ENCODE results near the gene SOCS3. TPM values are rescaled to one million over a fixed set of nuclear protein-coding genes. Genes with fewer than 3 reads are reported as not detected.

The SOCS3 gene
- total RNA-seq, 6 donors from 2014 or later, result 67.1 to 173 (median 114) TPM

- no peak for DNase-seq
- Histone ChIP-seq H3K4me1 (peaks cover 97 to 100% (median 99%) of the 10 kb centered on the region in 4 donors), H3K36me3 (peaks cover 0 to 9% (median 0%) of the 10 kb centered on the region in 4 donors), H3K27ac (peak overlapping the region; percentile 97 to 99 (median 98)), H3K4me3 (peak overlapping the region in 1 of 4 donors; percentile 7), H3K9me3 (no peaks in the 10 kb centered on the region), H3K27me3 (no peaks in the 10 kb centered on the region)
- ATAC-seq (ENCODE audit: low FRiP score in 2 of 2), result no peak
- 56 to 69% methylated on average over 23 of the region's 23 CpGs for WGBS, 2 donors
- TF ChIP-seq EP300 (IDR thresholded peaks at IDR 0.05), result no peak
- no peak for TF ChIP-seq POLR2AphosphoS5 (IDR thresholded peaks at IDR 0.05)
- TF ChIP-seq, protein P1, sequence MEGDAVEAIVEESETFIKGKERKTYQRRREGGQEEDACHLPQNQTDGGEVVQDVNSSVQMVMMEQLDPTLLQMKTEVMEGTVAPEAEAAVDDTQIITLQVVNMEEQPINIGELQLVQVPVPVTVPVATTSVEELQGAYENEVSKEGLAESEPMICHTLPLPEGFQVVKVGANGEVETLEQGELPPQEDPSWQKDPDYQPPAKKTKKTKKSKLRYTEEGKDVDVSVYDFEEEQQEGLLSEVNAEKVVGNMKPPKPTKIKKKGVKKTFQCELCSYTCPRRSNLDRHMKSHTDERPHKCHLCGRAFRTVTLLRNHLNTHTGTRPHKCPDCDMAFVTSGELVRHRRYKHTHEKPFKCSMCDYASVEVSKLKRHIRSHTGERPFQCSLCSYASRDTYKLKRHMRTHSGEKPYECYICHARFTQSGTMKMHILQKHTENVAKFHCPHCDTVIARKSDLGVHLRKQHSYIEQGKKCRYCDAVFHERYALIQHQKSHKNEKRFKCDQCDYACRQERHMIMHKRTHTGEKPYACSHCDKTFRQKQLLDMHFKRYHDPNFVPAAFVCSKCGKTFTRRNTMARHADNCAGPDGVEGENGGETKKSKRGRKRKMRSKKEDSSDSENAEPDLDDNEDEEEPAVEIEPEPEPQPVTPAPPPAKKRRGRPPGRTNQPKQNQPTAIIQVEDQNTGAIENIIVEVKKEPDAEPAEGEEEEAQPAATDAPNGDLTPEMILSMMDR (IDR thresholded peaks at IDR 0.05), result no peak
- TF ChIP-seq POLR2A (IDR thresholded peaks at IDR 0.05), result no peak
These were observed 24.8 kb upstream of the SOCS3 start for GRCh38 chr17:78384479-78385175.

- 14 to 22% methylated on average over 15 of the region's 15 CpGs for WGBS, 2 donors
- peak; percentile 79 to 84 for ATAC-seq (ENCODE audit: low FRiP score in 2 of 2)
- TF ChIP-seq POLR2A (IDR thresholded peaks at IDR 0.05) (peak in 1 of 4 donors; percentile 56), EP300 (IDR thresholded peaks at IDR 0.05) (peak; percentile 90 to 98 (median 98)), POLR2AphosphoS5 (IDR thresholded peaks at IDR 0.05) (peak; percentile 95 to 99)
- TF ChIP-seq, protein P1 (IDR thresholded peaks at IDR 0.05), result no peak
- Histone ChIP-seq H3K36me3 (peaks cover 0 to 9% (median 0%) of the 10 kb centered on the region in 4 donors), H3K4me3 (peak overlapping the region in 1 of 4 donors; percentile 7), H3K9me3 (no peaks in the 10 kb centered on the region), H3K4me1 (peaks cover 94 to 100% (median 97%) of the 10 kb centered on the region in 4 donors), H3K27me3 (no peaks in the 10 kb centered on the region), H3K27ac (peak overlapping the region; percentile 97 to 99 (median 98))
- peak in 1 of 2 donors; percentile 97 for DNase-seq
These were observed 24.0 kb upstream of the SOCS3 start for GRCh38 chr17:78383725-78384471.

DNA sequence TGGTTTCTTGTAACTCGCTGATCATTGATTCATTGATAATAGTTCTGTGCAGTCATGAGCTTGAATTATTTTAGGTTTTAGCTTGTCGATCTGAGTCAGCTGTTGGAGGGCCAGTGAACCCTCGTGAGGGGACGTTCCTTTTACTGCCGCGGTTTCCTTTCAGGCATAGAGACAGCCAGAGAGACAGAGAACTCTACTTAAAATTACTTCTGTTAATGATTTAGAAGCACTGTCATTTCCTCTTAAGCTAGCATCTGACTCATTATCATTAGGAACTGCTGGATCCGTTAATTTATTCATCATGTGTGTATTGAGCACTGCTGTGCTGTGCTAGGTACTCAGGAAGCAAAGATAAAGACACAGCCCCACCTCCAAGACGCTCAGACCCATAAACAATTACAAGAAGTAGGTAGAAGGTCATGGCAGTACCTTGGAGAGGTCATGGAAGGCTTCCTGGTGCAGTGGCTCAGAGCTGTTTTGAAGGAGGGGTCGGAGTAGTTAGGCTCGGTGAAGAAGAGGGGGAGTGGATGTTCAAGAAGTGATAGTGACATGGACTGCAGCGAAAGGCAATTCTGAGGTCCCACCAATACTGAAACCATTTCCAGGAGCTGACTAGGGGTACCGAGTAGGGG, 21.8 kb upstream of the SOCS3 start:
- Histone ChIP-seq H3K27ac (peak overlapping the region; percentile 97 to 99 (median 98)), H3K4me1 (peaks cover 87 to 93% (median 87%) of the 10 kb centered on the region in 4 donors), H3K36me3 (peaks cover 0 to 9% (median 0%) of the 10 kb centered on the region in 4 donors), H3K9me3 (no peaks in the 10 kb centered on the region), H3K4me3 (peak overlapping the region in 3 of 4 donors; percentile 5 to 15 (median 12)), H3K27me3 (no peaks in the 10 kb centered on the region)
- ATAC-seq (ENCODE audit: low FRiP score in 2 of 2), result no peak
- TF ChIP-seq, protein P1 (IDR thresholded peaks at IDR 0.05), result no peak
- TF ChIP-seq POLR2A (IDR thresholded peaks at IDR 0.05), result peak in 1 of 4 donors; percentile 14
- peak; percentile 58 to 73 for TF ChIP-seq POLR2AphosphoS5 (IDR thresholded peaks at IDR 0.05)
- peak in 3 of 4 donors; percentile 36 to 76 (median 50) for TF ChIP-seq EP300 (IDR thresholded peaks at IDR 0.05)
- WGBS, 2 donors, result 29 to 33% methylated on average over 12 of the region's 12 CpGs
- DNase-seq, result no peak

DNA sequence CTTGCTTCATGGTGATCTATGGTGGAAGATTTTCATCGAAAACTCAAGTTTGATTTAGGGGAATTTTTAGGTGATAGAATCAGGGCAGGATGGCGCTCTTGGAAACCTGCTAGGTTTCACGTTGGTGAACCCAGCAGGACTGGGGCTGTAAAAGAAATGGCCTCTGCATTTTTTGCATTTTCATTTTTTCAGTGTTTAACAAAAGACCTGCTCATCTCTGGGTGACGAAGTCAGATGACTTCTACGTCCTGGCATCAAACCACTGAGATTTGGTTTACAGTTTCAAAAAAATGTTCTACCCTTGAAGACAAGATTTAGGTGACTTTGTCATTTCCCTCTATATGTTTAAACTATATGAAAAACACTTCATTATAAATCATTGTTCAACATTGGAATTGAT, 20.5 kb upstream of the SOCS3 start:
- 71 to 78% methylated on average over 5 of the region's 5 CpGs for WGBS, 2 donors
- ATAC-seq (ENCODE audit: low FRiP score in 2 of 2) (no peak), DNase-seq (no peak)
- Histone ChIP-seq H3K36me3 (peaks cover 0 to 9% (median 0%) of the 10 kb centered on the region in 4 donors), H3K27ac (peak overlapping the region; percentile 97 to 99 (median 98)), H3K27me3 (no peaks in the 10 kb centered on the region), H3K9me3 (no peaks in the 10 kb centered on the region), H3K4me1 (peaks cover 84 to 93% (median 86%) of the 10 kb centered on the region in 4 donors), H3K4me3 (peak overlapping the region in 2 of 4 donors; percentile 82 to 95)
- TF ChIP-seq POLR2AphosphoS5 (IDR thresholded peaks at IDR 0.05) (no peak), EP300 (IDR thresholded peaks at IDR 0.05) (no peak), POLR2A (IDR thresholded peaks at IDR 0.05) (no peak)
- TF ChIP-seq, protein P1 (IDR thresholded peaks at IDR 0.05), result no peak
